Activated naive CD8-positive, alpha-beta T cell (primary cell): ENCODE data around the gene GLTP.
A peak's percentile ranks its signal among the peaks of the same experiment; 100 is the strongest.
"Not testable (repeated sequence)": the region's sequence is repeated elsewhere in the genome, so short reads cannot be mapped to it uniquely, and the experiment has no call there.

Experiments used
- H3K27ac Mint-ChIP-seq: one replicate; pipeline ENCODE4 v1.8.0; 2021; ENCODE audit warnings: mixed read lengths
- H3K27me3 Mint-ChIP-seq: one replicate; pipeline ENCODE4 v1.8.0; 2021; ENCODE audit warnings: mixed read lengths
- H3K36me3 Mint-ChIP-seq: one replicate; pipeline ENCODE4 v1.8.0; 2021; ENCODE audit warnings: mixed read lengths
- H3K4me1 Mint-ChIP-seq: one replicate; pipeline ENCODE4 v1.8.0; 2021; ENCODE audit warnings: low read depth, mixed read lengths
- H3K4me3 Mint-ChIP-seq: one replicate; pipeline ENCODE4 v1.8.0; 2021; ENCODE audit warnings: mild to moderate bottlenecking, mixed read lengths
- H3K9me3 Mint-ChIP-seq: one replicate; pipeline ENCODE4 v1.8.0; 2021; ENCODE audit warnings: low read depth, mixed read lengths

The GLTP gene

GRCh38 chr12:109915171-109916040 is 35.1 kb upstream of the GLTP start:
- H3K27me3 Mint-ChIP-seq = no peaks in the 10 kb centered on the region
- H3K4me3 Mint-ChIP-seq = no peak overlapping the region
- H3K9me3 Mint-ChIP-seq = no peaks in the 10 kb centered on the region
- H3K27ac Mint-ChIP-seq = no peak overlapping the region
- H3K4me1 Mint-ChIP-seq = no peaks in the 10 kb centered on the region
- H3K36me3 Mint-ChIP-seq = peaks cover 3% of the 10 kb centered on the region

- H3K9me3 Mint-ChIP-seq = no peaks in the 10 kb centered on the region
- no peak overlapping the region for H3K4me3 Mint-ChIP-seq
- H3K4me1 Mint-ChIP-seq = no peaks in the 10 kb centered on the region
- no peaks in the 10 kb centered on the region for H3K27me3 Mint-ChIP-seq
- peaks cover 3% of the 10 kb centered on the region for H3K36me3 Mint-ChIP-seq
- no peak overlapping the region for H3K27ac Mint-ChIP-seq
Observed at GRCh38 chr12:109914461-109914860, 34.1 kb upstream of the GLTP start.

- H3K4me1 Mint-ChIP-seq = no peaks in the 10 kb centered on the region
- no peaks in the 10 kb centered on the region for H3K27me3 Mint-ChIP-seq
- H3K36me3 Mint-ChIP-seq = peaks cover 8% of the 10 kb centered on the region
- no peak overlapping the region for H3K27ac Mint-ChIP-seq
- no peak overlapping the region for H3K4me3 Mint-ChIP-seq
- H3K9me3 Mint-ChIP-seq = no peaks in the 10 kb centered on the region
Observed at GRCh38 chr12:109912855-109913321, 32.5 kb upstream of the GLTP start.

GRCh38 chr12:109910969-109911348 is 30.6 kb upstream of the GLTP start:
- Mint-ChIP-seq H3K4me3 (no peak overlapping the region), H3K36me3 (peaks cover 7% of the 10 kb centered on the region), H3K9me3 (no peaks in the 10 kb centered on the region), H3K27ac (no peak overlapping the region), H3K27me3 (no peaks in the 10 kb centered on the region), H3K4me1 (no peaks in the 10 kb centered on the region)

- Mint-ChIP-seq H3K27ac (no peak overlapping the region), H3K4me3 (no peak overlapping the region), H3K4me1 (no peaks in the 10 kb centered on the region), H3K36me3 (peaks cover 7% of the 10 kb centered on the region), H3K9me3 (no peaks in the 10 kb centered on the region), H3K27me3 (no peaks in the 10 kb centered on the region)
Observed at GRCh38 chr12:109910254-109910968, 30.1 kb upstream of the GLTP start.

GRCh38 chr12:109905301-109905700 is 25.0 kb upstream of the GLTP start:
- Mint-ChIP-seq H3K27me3 (no peaks in the 10 kb centered on the region), H3K36me3 (peaks cover 15% of the 10 kb centered on the region), H3K9me3 (no peaks in the 10 kb centered on the region), H3K4me1 (peaks cover 14% of the 10 kb centered on the region), H3K4me3 (no peak overlapping the region), H3K27ac (no peak overlapping the region)

GRCh38 chr12:109902891-109903418 is 22.6 kb upstream of the GLTP start:
- H3K27ac Mint-ChIP-seq = no peak overlapping the region
- peaks cover 21% of the 10 kb centered on the region for H3K4me1 Mint-ChIP-seq
- no peak overlapping the region for H3K4me3 Mint-ChIP-seq
- no peaks in the 10 kb centered on the region for H3K9me3 Mint-ChIP-seq
- H3K36me3 Mint-ChIP-seq = peaks cover 10% of the 10 kb centered on the region
- H3K27me3 Mint-ChIP-seq = no peaks in the 10 kb centered on the region

- Mint-ChIP-seq H3K27me3 (no peaks in the 10 kb centered on the region), H3K36me3 (peaks cover 8% of the 10 kb centered on the region), H3K9me3 (no peaks in the 10 kb centered on the region), H3K4me1 (peaks cover 21% of the 10 kb centered on the region), H3K27ac (peak overlapping the region; percentile 93), H3K4me3 (peak overlapping the region; percentile 96)
Observed at GRCh38 chr12:109900752-109901580, 20.6 kb upstream of the GLTP start.

- peaks cover 7% of the 10 kb centered on the region for H3K36me3 Mint-ChIP-seq
- H3K27ac Mint-ChIP-seq = peak within 1 kb of the TSS; percentile 99
- peaks cover 21% of the 10 kb centered on the region for H3K4me1 Mint-ChIP-seq
- H3K9me3 Mint-ChIP-seq = no peaks in the 10 kb centered on the region
- peak within 1 kb of the TSS; percentile 96 for H3K4me3 Mint-ChIP-seq
- no peaks in the 10 kb centered on the region for H3K27me3 Mint-ChIP-seq
Observed at GRCh38 chr12:109899783-109900751, 19.7 kb upstream of the GLTP start, which contains the start of gene TCHP. Gene TCHP, plus strand, starts transcription at chr12:109900274. Its CDS starts 2,753 bp downstream, at chr12:109903027.

GRCh38 chr12:109899345-109899744 is 19.0 kb upstream of the GLTP start:
- Mint-ChIP-seq H3K4me1 (peaks cover 21% of the 10 kb centered on the region), H3K27ac (peak overlapping the region; percentile 99), H3K4me3 (peak overlapping the region; percentile 96)
- not testable (repeated sequence) for H3K27me3 Mint-ChIP-seq, H3K9me3 Mint-ChIP-seq, H3K36me3 Mint-ChIP-seq

GRCh38 chr12:109897029-109897428 is 16.7 kb upstream of the GLTP start:
- no peaks in the 10 kb centered on the region for H3K27me3 Mint-ChIP-seq
- H3K9me3 Mint-ChIP-seq = no peaks in the 10 kb centered on the region
- no peak overlapping the region for H3K4me3 Mint-ChIP-seq

GRCh38 chr12:109896188-109896587 is 15.8 kb upstream of the GLTP start:
- no peak overlapping the region for H3K27ac Mint-ChIP-seq
- no peak overlapping the region for H3K4me3 Mint-ChIP-seq
- no peaks in the 10 kb centered on the region for H3K27me3 Mint-ChIP-seq
- peaks cover 19% of the 10 kb centered on the region for H3K4me1 Mint-ChIP-seq
- no peaks in the 10 kb centered on the region for H3K36me3 Mint-ChIP-seq
- H3K9me3 Mint-ChIP-seq = no peaks in the 10 kb centered on the region

More at GRCh38 chr12:109897029-109897428, 16.7 kb upstream of the GLTP start:
- Mint-ChIP-seq H3K36me3 (no peaks in the 10 kb centered on the region), H3K27ac (no peak overlapping the region), H3K4me1 (peaks cover 28% of the 10 kb centered on the region)

- Mint-ChIP-seq H3K4me3 (no peak overlapping the region), H3K4me1 (peaks cover 17% of the 10 kb centered on the region), H3K9me3 (no peaks in the 10 kb centered on the region), H3K27me3 (no peaks in the 10 kb centered on the region), H3K36me3 (no peaks in the 10 kb centered on the region), H3K27ac (no peak overlapping the region)
Observed at GRCh38 chr12:109894939-109895338, 14.6 kb upstream of the GLTP start.
